Fibroblast of skin of right quadriceps (primary cell): Measurements from ENCODE around the gene EIF3L.
"Not testable (repeated sequence)": the region's sequence is repeated elsewhere in the genome, so short reads cannot be mapped to it uniquely, and the experiment has no call there.

Source experiments
- DNase-seq: peaks from one replicate; pipeline ENCODE4 v3.0.0-alpha.2; 2013

Gene EIF3L

DNA sequence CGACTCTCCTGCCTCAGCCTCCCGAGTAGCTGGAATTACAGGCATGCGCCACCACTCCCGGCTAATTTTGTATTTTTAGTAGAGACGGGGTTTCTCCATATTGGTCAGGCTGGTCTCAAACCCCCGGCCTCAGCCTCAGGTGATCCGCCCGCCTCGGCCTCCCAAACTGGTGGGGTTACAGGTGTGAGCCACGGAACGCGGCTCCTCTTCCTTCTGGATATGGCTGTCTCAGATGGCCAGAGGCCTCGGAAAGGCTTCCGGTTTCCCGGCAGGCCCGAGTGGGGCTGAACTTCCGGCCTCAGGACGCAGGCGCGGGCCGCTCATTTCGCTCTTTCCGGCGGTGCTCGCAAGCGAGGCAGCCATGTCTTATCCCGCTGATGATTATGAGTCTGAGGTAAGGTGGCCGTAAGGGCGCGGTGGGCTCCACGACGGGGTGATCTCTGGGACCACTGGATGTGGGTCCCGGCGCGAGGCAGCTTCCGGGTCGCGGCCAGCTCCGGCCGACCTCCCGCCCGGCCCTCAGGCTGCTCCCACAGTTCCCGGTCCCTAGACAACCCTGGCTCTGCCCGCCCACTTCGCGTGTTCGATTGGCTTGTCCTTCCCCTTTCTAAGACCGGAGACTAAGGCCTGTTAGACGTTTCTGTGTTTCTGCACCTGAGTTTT, at the start of gene EIF3L:
EIF3L (plus strand) TSS at position 331 of the 663 bp plus-strand sequence; CDS start at position 362, 31 bp downstream.
- DNase-seq, result peak; percentile 83

DNA sequence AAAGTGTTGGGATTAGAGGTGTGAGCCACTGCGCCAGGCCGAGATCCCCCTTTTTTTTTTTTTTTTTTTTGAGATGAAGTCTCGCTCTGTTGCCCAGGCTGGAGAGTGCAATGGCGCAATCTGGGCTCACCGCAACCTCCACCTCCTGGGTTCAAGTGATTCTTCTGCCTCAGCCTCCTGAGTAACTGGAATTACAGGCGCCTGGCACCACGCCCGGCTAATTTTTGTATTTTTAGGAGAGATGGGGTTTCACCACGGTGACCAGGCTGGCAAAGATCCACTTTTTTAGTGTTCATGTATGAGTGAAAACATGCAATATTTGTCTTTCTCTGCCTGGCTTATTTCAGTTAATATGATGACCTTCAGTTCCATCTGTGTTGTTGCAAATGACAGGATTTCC, 49.2 kb upstream of the EIF3L start:
- not testable (repeated sequence) for DNase-seq

DNA sequence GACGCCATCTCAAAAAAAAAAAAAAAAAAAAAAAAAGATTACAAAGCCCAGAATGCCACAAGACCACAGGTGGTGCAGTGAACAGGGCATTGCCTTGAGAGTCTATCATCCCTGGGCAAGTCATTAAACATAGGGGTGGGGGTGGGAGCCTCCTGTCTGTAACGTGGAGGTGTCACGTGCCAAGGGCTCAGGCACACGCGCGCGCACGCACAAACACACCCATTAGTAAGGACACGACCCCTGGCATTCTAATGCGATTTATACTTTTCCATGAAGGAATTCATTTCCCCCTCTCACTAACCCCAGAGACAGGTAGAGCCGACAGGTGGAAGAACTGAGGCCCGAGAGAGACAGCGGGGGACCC, 47.3 kb upstream of the EIF3L start:
- DNase-seq, result no peak

GRCh38 chr22:37802310-37803194, 46.7 kb upstream of the EIF3L start:
- peak; percentile 52 for DNase-seq

GRCh38 chr22:37803195-37803638, 46.0 kb upstream of the EIF3L start:
- no peak for DNase-seq

DNA sequence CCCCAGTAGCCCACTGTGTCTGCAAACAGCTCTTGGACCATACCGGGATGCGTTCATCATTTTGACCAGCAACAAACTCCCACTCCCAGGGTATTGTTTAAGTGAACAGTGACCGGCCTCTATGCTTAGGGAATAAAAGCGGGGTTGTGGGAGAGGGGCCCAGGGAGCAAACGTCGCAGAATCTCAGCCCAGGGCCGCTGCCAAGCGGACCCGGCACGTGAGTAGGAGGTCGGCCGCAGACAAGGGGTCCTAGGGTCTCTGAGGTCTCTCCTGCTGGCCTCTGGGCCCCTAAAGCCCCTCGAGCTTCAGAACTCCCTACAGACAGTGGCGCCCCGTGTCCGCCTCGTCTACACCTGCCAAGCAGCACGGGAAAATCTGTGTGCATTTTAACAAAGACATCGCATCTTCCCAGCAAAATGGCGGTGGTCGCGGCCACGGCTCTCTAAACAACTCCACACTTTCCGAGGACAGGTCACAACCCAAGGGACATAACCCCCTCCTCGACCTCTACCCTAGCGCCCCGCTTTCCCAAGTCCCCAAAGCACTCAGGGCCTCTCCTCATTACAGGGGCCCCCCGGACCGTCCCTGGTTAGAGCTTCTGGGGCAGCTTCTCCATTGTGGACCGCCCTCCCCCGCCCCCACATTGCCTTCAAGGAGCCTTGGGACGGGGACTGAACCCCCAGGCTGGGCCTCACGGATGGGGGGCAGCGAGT, 45.4 kb upstream of the EIF3L start:
- DNase-seq, result no peak

DNA sequence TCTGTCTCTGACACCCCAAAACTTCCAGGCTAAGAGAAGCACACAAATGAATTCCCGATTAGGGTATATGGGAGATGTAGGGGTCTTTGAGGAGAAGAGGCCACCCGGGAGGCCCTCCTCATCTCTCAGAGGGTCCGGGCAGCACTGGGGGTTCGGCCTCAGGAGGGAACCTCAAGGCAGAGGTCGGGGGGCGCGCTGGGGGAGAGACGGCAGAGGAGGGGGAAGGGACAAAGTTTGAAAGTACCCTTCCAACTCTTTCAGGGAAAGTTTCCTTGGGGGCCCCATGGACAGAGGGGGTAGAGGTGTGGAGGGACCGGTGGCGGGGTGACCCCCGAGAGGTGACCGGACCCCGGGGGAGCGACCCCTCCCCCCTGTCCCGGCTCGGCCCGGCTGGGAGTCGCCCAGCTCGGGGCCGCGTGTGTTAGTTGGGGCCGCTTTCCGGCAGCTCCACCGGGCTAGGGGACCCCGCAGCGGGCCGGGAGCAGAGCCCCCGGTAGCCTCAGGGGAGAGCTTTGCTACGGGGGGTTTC, 44.8 kb upstream of the EIF3L start:
- no peak for DNase-seq

GRCh38 chr22:37804881-37805809, 44.1 kb upstream of the EIF3L start:
- peak; percentile 85 for DNase-seq

- DNase-seq, result no peak
Observed at GRCh38 chr22:37805810-37806277, 43.4 kb upstream of the EIF3L start.

DNA sequence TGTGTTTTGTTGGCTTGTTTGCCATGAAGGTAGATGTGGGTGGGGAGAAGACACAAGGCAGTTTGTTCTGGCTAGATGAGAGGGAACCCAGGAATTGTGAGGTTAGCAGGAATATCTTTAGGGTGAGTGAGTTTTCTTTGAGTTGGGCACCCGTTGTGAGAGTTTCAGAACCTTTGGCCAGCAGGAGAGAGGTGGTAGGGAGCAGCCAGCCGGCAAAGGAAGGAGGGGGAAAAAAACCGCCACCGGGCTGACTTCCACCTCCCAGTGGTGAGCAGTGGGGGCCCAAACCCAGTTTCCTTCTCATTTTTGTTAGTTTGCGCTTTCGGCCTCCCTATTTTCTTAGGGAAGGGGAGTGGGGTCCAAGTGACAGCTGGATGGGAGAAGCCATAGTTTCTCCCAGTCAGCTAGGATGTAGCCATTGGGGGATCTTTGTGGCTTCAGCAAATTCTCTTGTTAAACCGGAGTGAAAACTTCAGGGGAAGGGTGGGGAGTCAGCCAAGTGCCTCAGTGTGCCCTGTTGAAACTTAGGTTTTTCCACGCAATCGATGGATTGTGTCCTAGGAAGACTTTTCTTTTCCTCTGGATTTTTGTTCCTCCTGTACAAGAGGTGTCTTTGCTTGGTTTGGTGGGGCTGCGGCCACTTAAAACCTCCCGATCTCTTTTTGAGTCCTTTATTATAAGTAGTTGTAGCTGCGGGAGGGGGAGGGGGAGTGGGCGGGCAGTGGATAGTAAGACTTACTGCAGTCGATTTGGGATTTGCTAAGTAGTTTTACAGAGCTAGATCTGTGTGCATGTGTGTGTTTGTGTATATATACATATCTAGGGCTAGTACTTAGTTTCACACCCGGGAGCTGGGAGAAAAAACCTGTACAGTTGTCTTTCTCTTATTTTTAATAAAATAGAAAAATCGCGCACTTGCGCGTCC, 42.5 kb upstream of the EIF3L start:
- peak; percentile 47 for DNase-seq

DNA sequence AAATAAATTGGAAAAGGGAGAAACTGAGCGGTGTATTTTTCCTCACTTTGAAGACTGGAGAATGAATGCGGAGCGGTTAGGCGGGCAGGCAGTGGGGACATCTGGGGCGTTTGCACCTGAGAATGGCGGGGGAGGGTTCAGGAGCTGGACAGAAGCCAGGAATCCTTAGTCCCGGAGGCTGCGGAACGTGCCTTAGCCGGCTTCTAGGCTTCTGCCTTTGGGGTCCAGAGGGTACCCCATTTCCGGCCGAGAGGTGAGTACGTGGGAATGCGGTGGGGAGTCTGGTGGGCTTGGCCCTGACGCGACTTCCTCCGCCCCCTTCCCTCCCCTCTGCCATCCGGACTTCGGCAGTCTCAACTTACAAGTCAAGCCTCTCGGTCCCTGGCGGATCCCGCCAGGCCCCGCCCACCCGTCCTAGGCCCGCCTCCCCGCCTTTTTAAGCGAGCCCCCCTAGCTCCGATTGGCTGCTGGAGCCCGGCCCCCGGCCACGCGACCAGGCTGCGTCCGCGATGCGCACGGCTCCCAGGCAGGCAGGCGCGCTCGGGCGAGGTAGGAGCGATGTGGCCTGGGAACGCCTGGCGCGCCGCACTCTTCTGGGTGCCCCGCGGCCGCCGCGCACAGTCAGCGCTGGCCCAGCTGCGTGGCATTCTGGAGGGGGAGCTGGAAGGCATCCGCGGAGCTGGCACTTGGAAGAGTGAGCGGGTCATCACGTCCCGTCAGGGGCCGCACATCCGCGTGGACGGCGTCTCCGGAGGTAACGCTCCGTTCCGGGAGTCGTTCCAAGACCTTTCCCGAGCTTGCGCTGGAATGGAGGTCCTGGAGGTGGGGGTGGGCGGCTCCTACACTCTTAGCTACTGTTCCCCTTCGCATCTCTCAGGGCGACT, 41.6 kb upstream of the EIF3L start, which contains the start of gene GCAT:
GCAT (plus strand) TSS at position 525 of the 884 bp plus-strand sequence; CDS start at position 559, 34 bp downstream.
- DNase-seq, result peak; percentile 97

DNA sequence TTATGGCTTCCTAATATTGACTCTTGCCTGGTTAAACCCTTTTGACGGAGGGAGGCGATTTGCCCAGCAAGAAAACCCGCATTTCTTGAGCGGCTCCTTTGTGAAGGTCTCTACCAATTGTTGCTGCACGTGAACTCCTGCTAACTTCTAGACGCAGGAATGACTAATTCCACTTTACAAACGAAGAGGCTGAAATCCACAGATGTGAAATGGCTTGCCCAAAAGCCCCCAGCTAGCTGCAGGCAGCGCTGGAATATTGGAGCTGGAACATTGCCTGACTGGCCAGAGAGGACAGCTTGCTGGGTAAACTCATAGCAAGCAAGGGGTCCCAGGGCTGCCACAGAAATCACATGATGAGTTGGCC, 40.9 kb upstream of the EIF3L start:
- peak; percentile 44 for DNase-seq

DNA sequence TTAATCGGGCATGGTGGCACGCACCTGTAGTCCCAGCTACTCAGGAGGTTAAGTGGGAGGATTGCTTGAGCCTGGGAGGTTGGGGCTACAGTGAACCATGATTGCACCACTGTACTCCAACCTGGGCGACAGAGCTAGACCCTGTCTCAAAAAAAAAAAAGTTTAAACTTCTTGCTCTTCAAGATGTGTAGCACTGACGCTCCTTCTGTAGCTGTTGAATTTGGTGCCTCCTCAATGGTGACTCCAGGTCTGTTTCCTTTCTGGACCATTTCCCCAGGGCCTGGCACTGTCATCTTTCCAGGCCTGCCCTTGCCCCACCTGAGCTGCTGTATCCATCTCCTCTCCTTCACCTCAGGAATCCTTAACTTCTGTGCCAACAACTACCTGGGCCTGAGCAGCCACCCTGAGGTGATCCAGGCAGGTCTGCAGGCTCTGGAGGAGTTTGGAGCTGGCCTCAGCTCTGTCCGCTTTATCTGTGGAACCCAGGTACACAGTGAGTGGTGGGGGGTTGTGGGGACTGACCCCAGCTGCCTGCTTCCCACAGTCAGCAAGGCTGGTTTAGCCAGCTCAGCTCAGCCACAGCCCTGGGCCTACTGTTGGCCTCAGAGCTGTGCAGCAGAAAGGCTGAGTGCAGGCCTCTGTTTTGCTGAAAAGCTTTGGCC, 39.4 kb upstream of the EIF3L start:
- DNase-seq, result no peak

- no peak for DNase-seq
Observed at GRCh38 chr22:37811867-37812266, 37.4 kb upstream of the EIF3L start.

DNA sequence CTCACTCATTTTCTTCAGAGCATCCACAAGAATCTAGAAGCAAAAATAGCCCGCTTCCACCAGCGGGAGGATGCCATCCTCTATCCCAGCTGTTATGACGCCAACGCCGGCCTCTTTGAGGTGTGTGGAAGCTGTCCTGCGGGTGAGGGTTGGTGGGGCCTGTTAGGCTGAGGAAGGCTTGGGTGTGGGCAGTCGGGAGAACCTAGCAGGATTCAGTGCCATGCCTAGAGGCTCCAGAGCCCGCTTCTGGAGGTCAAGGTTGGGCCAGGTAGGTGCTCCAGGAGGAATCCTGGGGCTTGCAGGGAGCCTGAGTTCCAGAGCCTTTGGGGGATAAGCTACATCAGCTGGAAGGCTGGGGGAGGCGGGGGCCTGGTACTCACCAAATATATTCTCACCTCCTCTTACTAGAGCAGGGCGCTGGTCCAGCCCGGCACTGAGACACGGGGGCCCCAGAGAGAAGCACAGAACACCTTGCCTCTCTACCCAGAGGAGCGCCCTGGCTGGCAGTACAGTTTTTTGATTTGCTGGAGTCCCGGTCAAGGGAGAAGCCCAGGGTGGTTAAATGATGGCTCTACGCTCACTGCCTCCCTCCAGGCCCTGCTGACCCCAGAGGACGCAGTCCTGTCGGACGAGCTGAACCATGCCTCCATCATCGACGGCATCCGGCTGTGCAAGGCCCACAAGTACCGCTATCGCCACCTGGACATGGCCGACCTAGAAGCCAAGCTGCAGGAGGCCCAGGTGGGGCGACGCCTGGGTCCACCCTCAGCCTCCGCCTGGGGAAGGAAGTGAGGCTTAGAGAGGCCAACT, 36.1 kb upstream of the EIF3L start:
- DNase-seq, result no peak

GRCh38 chr22:37815593-37815992, 33.6 kb upstream of the EIF3L start:
- no peak for DNase-seq

DNA sequence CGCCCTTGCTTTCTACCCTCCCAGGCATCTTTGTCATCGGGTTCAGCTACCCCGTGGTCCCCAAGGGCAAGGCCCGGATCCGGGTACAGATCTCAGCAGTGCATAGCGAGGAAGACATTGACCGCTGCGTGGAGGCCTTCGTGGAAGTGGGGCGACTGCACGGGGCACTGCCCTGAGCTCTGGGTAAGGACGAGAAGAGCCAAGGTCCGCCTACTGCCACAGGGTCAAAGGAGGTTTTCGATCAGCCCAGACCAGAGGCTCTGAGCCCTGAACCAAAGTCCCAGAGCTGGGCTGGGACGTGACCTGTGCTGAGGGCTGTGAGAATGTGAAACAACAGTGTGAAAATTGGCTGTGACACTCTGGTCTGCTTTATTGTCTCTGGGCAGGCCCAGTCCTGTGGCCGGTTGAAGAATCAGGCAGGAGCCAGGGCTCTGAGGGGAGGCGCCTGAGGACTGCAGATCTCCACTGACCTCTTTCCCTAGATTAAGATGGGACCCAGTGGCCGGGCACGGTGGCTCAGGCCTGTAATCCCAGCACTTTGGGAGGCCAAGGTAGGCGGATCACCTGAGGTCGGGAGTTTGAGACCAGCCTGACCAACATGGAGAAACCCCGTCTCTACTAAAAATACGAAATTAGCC, 32.6 kb upstream of the EIF3L start:
- no peak for DNase-seq
